Esophagus squamous epithelium (tissue), 4 donors: ENCODE data around the gene FZD4.

Experiments
- POLR2A ChIP-seq, 4 donors: fragments of 450-650 bp; IDR thresholded peaks; one replicate each; pipeline ENCODE4 v1.6.1; 2017; ENCODE audit warnings: antibody characterized with exemption in 4 of 4, mild to moderate bottlenecking in 4 of 4, moderate library complexity in 3 of 4
- TF ChIP-seq, protein P1 (sequence below), 6 experiments: fragments of 450-650 bp in 4 of 6; fragments of 200-600 bp in 2 of 6; sonication (generic) in 2 of 6; IDR thresholded peaks; one replicate each; pipeline ENCODE4 v1.5.1; 2016 to 2019; ENCODE audit warnings: antibody characterized with exemption in 6 of 6, mild to moderate bottlenecking in 4 of 6, moderate library complexity in 4 of 6

DNA sequence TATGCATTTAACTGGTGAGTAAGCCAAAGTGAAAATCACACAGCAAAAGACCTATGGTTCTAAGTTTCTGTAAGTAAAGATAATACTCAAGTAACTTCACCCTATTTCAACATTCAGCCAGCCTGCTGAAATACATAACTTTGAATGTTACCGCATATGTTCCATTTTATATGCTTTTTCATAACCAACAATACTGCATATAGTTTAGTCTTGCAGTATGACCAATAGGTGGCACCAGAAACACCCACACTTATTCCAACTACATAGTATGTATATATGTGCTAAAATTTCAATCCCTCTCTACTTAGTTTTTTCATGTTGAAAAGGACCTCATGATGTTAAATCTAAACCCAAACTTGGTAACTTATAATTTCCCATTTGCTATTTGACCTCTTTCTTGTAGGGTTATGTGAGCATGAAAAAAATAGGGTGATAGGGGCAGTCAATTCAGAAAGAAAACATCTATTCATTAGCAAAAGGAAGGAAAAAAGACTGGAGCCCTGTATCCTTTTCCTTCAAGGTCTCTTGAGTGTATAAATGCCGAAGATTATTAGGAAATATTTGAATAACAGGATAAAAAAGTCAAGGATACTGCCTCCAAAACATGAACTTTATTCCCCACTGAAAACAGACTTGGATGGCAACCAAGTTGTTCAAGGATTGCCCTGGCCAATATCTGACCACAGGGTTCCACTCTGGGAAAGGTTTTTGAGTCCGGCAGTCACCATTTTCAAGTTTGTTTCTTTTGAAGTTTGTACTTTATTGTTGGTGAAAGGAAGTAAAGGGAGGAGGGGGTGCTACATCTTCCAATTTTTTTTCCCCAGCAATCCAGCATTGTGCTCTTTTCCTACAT is 23.8 kb upstream of the FZD4 start:
- TF ChIP-seq POLR2A (IDR thresholded peaks at IDR 0.05): no peak
- TF ChIP-seq, protein P1, sequence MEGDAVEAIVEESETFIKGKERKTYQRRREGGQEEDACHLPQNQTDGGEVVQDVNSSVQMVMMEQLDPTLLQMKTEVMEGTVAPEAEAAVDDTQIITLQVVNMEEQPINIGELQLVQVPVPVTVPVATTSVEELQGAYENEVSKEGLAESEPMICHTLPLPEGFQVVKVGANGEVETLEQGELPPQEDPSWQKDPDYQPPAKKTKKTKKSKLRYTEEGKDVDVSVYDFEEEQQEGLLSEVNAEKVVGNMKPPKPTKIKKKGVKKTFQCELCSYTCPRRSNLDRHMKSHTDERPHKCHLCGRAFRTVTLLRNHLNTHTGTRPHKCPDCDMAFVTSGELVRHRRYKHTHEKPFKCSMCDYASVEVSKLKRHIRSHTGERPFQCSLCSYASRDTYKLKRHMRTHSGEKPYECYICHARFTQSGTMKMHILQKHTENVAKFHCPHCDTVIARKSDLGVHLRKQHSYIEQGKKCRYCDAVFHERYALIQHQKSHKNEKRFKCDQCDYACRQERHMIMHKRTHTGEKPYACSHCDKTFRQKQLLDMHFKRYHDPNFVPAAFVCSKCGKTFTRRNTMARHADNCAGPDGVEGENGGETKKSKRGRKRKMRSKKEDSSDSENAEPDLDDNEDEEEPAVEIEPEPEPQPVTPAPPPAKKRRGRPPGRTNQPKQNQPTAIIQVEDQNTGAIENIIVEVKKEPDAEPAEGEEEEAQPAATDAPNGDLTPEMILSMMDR (IDR thresholded peaks at IDR 0.05): peak in 5 of 6 experiments; percentile 25 to 58 (median 45)
